ENCODE data around the gene NXPH1.

DNA sequence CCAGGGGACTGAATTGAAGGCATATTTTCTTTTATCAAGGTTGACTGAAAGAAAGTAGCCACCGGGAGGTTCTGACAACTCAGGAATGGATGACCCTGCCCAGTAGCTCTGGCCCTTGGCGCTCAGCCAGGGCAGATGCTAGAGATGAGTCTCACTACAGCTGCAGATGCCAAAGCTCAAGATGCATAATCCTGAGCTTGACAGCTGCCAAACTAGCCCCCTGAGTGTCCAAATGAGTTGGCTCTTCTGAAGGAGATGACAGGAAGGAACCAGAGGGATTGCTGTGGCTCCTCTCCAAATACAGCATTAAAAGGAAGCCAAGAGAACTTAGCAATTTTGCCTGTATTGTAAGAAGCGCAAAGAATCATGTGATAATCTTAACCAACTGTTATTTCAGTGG is 78.4 kb downstream of the NXPH1 start:
- TF ChIP-seq CTCF (IDR thresholded peaks at IDR 0.05) = no peak
- no peak for TF ChIP-seq POLR2A (IDR thresholded peaks at IDR 0.05)
